GM23338 (cell line): Measurements from ENCODE around the gene ABCB8. TPM values are rescaled to one million over a fixed set of nuclear protein-coding genes. Genes with fewer than 3 reads are reported as not detected.

Experiments
- ATAC-seq: fragments of 200-7000 bp; cut with Tn5 transposase; 3 replicates; pipeline ENCODE4 v1.9.1; 2020
- DNase-seq: peaks from one replicate; pipeline ENCODE4 v3.0.0-alpha.2; 2015; ENCODE audit warnings: low spot score
- H2AFZ ChIP-seq: fragments of 200-600 bp; sonication (generic); 2 replicates; pipeline ENCODE4 v1.8.0; 2016; ENCODE audit warnings: antibody characterized with exemption, mild to moderate bottlenecking, moderate library complexity
- H3F3A ChIP-seq: fragments of 200-600 bp; sonication (generic); replicated peaks from 2 replicates; pipeline ENCODE4 v1.8.0; 2017; ENCODE audit warnings: antibody characterized with exemption, mixed run types, low read depth
- H3K27ac ChIP-seq: fragments of 200-600 bp; sonication (generic); 2 replicates; pipeline ENCODE4 v1.6.1; 2016; ENCODE audit warnings: low read depth
- H3K27me3 ChIP-seq: fragments of 200-600 bp; sonication (generic); 2 replicates; pipeline ENCODE4 v1.8.0; 2016; ENCODE audit warnings: mild to moderate bottlenecking, mixed run types, moderate library complexity; ENCODE audit not compliant: insufficient read depth
- H3K36me3 ChIP-seq: fragments of 200-600 bp; sonication (generic); 2 replicates; pipeline ENCODE4 v1.8.0; 2016; ENCODE audit warnings: mild to moderate bottlenecking; ENCODE audit not compliant: insufficient read depth
- H3K4me1 ChIP-seq: fragments of 200-600 bp; sonication (generic); 2 replicates; pipeline ENCODE4 v1.8.0; 2016; ENCODE audit warnings: mild to moderate bottlenecking, moderate library complexity; ENCODE audit not compliant: insufficient read depth
- H3K4me2 ChIP-seq: fragments of 200-600 bp; sonication (generic); 2 replicates; pipeline ENCODE4 v1.7.1; 2017; ENCODE audit warnings: mixed run types
- H3K4me3 ChIP-seq: fragments of 200-600 bp; sonication (generic); 2 replicates; pipeline ENCODE4 v1.6.1; 2016; ENCODE audit warnings: mixed run types
- H3K79me2 ChIP-seq: fragments of 200-600 bp; sonication (generic); replicated peaks from 2 replicates; pipeline ENCODE4 v1.8.0; 2017; ENCODE audit warnings: mild to moderate bottlenecking; ENCODE audit not compliant: insufficient read depth
- H3K9me2 ChIP-seq: fragments of 200-600 bp; sonication (generic); 2 replicates; pipeline ENCODE4 v1.8.0; 2017; ENCODE audit not compliant: insufficient read depth
- H4K20me1 ChIP-seq: fragments of 200-600 bp; sonication (generic); replicated peaks from 2 replicates; pipeline ENCODE4 v1.8.0; 2017; ENCODE audit warnings: mild to moderate bottlenecking; ENCODE audit not compliant: insufficient read depth
- H3K27ac Mint-ChIP-seq: 2 replicates; pipeline ENCODE4 v1.8.0; 2020; ENCODE audit warnings: inconsistent platforms, mild to moderate bottlenecking, moderate library complexity, mixed read lengths
- H3K27me3 Mint-ChIP-seq: 3 replicates; pipeline ENCODE4 v1.8.0; 2022; ENCODE audit warnings: low read depth, mild to moderate bottlenecking, moderate library complexity, mixed read lengths, inconsistent platforms; ENCODE audit not compliant: insufficient read depth, poor library complexity
- H3K36me3 Mint-ChIP-seq: 3 replicates; pipeline ENCODE4 v1.8.0; 2021; ENCODE audit warnings: low read depth, mild to moderate bottlenecking, inconsistent platforms, moderate library complexity, mixed read lengths
- H3K4me1 Mint-ChIP-seq: 3 replicates; pipeline ENCODE4 v1.8.0; 2020; ENCODE audit warnings: mild to moderate bottlenecking, inconsistent platforms, mixed read lengths
- H3K4me3 Mint-ChIP-seq: 3 replicates; pipeline ENCODE4 v1.8.0; 2021; ENCODE audit warnings: moderate library complexity, mild to moderate bottlenecking, inconsistent platforms, mixed read lengths
- H3K9me3 Mint-ChIP-seq: 3 replicates; pipeline ENCODE4 v1.8.0; 2020; ENCODE audit warnings: moderate library complexity, mild to moderate bottlenecking, inconsistent platforms, mixed read lengths
- CREB1 ChIP-seq: fragments of 250-450 bp; sonication (Bioruptor Pico); IDR thresholded peaks from 2 replicates; pipeline ENCODE4 v1.5.0; 2020; ENCODE audit warnings: low read depth, mild to moderate bottlenecking, moderate library complexity
- EZH2 ChIP-seq: fragments of 200-600 bp; sonication (generic); IDR thresholded peaks from one replicate; pipeline ENCODE4 v1.8.0; 2017; ENCODE audit warnings: antibody characterized with exemption, mild to moderate bottlenecking, low read depth; ENCODE audit not compliant: unreplicated experiment
- EZH2phosphoT487 ChIP-seq: fragments of 200-600 bp; sonication (generic); IDR thresholded peaks from one replicate; pipeline ENCODE4 v1.8.1; 2018; ENCODE audit warnings: antibody characterized with exemption; ENCODE audit not compliant: unreplicated experiment
- JUNB ChIP-seq: IDR thresholded peaks from one replicate; pipeline ENCODE4 v1.6.1; 2016; ENCODE audit warnings: antibody characterized with exemption; ENCODE audit not compliant: unreplicated experiment
- NANOG ChIP-seq: IDR thresholded peaks from 2 replicates; pipeline ENCODE4 v1.6.1; 2016; ENCODE audit warnings: antibody characterized with exemption, borderline replicate concordance
- STAT1 ChIP-seq: IDR thresholded peaks from one replicate; pipeline ENCODE4 v1.6.1; 2016; ENCODE audit warnings: antibody characterized with exemption; ENCODE audit not compliant: unreplicated experiment
- ZNF114 ChIP-seq: fragments of 250-450 bp; sonication (Bioruptor Pico); IDR thresholded peaks from 2 replicates; pipeline ENCODE4 v1.5.0; 2020; ENCODE audit warnings: mild to moderate bottlenecking, moderate library complexity
- ZNF331 ChIP-seq: fragments of 250-450 bp; sonication (Bioruptor Pico); IDR thresholded peaks from 2 replicates; pipeline ENCODE4 v1.5.0; 2020; ENCODE audit warnings: low read depth, mild to moderate bottlenecking, moderate library complexity
- polyA plus RNA-seq: library from polyadenylated mRNA; unstranded; fragments of >200 nt; fragmentation: Nextera tagmentation; extraction: Ambion mirVana; gene quantifications from 2 replicates; pipeline ENCODE4 v1.2.1, GENCODE V29; 2016
- total RNA-seq: library from RNA; depleted of rRNA; stranded (reverse); fragments of >200 nt; shearing (Covaris generic); gene quantifications from 2 replicates; pipeline ENCODE4 v1.2.3, GENCODE V29; 2014
- TF ChIP-seq, protein P1 (sequence below), 2 experiments: fragments of 200-600 bp in 1 of 2; sonication (generic) in 1 of 2; conservative IDR thresholded peaks; 2 replicates each; pipeline versions ENCODE4 v1.5.1 to v1.6.1; 2016 to 2017; ENCODE audit warnings: antibody characterized with exemption in 2 of 2, low read depth in 2 of 2, mild to moderate bottlenecking in 2 of 2, moderate library complexity in 1 of 2
- TF ChIP-seq, protein P2 (sequence below): IDR thresholded peaks from 2 replicates; pipeline ENCODE4 v1.6.1; 2016; ENCODE audit warnings: antibody characterized with exemption
- TF ChIP-seq, protein P3 (sequence below): IDR thresholded peaks from one replicate; pipeline ENCODE4 v1.6.1; 2018; ENCODE audit warnings: antibody characterized with exemption; ENCODE audit not compliant: unreplicated experiment

Gene ABCB8
- total and polyA plus RNA-seq, 2 experiments from 2014 or later: 11.4 to 27.1 TPM

DNA sequence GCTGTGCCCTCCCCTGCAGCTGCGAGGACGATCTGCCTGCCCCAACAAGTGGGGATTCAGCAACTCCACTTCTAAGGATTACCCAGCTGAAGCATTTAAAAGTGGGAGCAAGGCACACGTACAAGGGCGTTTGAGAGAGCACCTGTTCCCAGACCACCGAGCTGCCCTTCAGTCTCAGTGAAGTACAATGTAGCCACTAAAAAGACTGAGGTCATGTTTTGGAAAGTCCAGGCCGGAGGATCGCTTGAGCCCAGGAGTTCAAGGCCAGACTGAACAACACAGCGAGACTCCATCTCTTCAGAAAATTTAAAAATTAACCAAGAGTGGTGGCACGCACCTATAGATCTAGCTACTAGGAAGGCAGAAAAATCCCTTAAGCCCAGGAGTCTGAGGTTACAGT, 22.7 kb upstream of the ABCB8 start:
- no peaks in the 10 kb centered on the region for H3K79me2 ChIP-seq
- H3K4me1 ChIP-seq: peaks cover 14% of the 10 kb centered on the region; the same call in 1 of the 2 replicates
- Mint-ChIP-seq H3K9me3 (no peaks in the 10 kb centered on the region), H3K36me3 (no peaks in the 10 kb centered on the region; the same call in 2 of the 3 replicates), H3K4me1 (peaks cover 19% of the 10 kb centered on the region), H3K27ac (no peak overlapping the region), H3K4me3 (no peak overlapping the region), H3K27me3 (peaks cover 10% of the 10 kb centered on the region)
- 0 out of 2 replicates have a peak, but pooled peaks cover 4% of the 10 kb centered on the region for H3F3A ChIP-seq
- H3K27ac ChIP-seq: no peak overlapping the region
- no peaks in the 10 kb centered on the region for H3K27me3 ChIP-seq
- TF ChIP-seq, protein P1, sequence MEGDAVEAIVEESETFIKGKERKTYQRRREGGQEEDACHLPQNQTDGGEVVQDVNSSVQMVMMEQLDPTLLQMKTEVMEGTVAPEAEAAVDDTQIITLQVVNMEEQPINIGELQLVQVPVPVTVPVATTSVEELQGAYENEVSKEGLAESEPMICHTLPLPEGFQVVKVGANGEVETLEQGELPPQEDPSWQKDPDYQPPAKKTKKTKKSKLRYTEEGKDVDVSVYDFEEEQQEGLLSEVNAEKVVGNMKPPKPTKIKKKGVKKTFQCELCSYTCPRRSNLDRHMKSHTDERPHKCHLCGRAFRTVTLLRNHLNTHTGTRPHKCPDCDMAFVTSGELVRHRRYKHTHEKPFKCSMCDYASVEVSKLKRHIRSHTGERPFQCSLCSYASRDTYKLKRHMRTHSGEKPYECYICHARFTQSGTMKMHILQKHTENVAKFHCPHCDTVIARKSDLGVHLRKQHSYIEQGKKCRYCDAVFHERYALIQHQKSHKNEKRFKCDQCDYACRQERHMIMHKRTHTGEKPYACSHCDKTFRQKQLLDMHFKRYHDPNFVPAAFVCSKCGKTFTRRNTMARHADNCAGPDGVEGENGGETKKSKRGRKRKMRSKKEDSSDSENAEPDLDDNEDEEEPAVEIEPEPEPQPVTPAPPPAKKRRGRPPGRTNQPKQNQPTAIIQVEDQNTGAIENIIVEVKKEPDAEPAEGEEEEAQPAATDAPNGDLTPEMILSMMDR (conservative IDR thresholded peaks at IDR 0.05; ENCODE audit: low read depth in 2 of 2): no peak
- H3K4me3 ChIP-seq: no peak overlapping the region
- H3K36me3 ChIP-seq: no peaks in the 10 kb centered on the region
- ATAC-seq (no peak), DNase-seq (no peak)
- no peak overlapping the region for H3K4me2 ChIP-seq
- H2AFZ ChIP-seq: no peak overlapping the region
- no peaks in the 10 kb centered on the region for H4K20me1 ChIP-seq
- H3K9me2 ChIP-seq: no peaks in the 10 kb centered on the region

DNA sequence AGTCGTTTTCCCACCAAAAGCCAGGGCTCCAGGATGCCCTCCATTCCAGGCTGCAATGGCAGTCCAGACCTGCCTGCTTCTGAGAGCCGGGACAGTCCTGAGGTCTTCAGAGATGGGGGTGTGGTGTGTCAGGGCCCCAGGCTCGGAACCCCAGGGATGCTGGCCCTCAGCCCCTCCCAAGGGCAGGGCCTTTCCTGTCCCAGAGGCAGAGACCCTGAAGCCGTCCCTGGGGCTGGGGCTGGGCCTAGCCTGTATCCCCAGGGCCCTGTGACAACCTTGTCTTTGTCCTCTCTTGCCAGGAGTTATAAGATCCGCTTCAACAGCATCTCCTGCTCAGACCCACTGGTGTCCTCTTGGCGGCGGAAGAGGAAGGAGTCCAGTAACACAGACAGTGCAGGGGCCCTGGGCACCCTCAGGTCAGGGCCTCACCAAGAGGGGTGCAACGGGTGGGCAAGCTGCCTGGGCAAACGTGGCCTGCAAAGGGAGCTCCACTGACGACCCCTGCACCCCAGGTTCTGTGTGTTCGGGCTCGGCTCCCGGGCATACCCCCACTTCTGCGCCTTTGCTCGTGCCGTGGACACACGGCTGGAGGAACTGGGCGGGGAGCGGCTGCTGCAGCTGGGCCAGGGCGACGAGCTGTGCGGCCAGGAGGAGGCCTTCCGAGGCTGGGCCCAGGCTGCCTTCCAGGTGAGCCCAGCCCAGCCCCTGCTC, 21.5 kb upstream of the ABCB8 start:
- H3K27me3 Mint-ChIP-seq: peaks cover 6% of the 10 kb centered on the region
- no peak overlapping the region for H2AFZ ChIP-seq
- no peak for ATAC-seq
- no peak for TF ChIP-seq EZH2phosphoT487
- no peak for TF ChIP-seq JUNB
- TF ChIP-seq ZNF114 (CRISPR knock-in tag): no peak
- TF ChIP-seq, protein P2, sequence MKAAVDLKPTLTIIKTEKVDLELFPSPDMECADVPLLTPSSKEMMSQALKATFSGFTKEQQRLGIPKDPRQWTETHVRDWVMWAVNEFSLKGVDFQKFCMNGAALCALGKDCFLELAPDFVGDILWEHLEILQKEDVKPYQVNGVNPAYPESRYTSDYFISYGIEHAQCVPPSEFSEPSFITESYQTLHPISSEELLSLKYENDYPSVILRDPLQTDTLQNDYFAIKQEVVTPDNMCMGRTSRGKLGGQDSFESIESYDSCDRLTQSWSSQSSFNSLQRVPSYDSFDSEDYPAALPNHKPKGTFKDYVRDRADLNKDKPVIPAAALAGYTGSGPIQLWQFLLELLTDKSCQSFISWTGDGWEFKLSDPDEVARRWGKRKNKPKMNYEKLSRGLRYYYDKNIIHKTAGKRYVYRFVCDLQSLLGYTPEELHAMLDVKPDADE: no peak
- no peak for TF ChIP-seq ZNF331 (CRISPR knock-in tag)
- TF ChIP-seq, protein P1 (conservative IDR thresholded peaks at IDR 0.05; ENCODE audit: low read depth in 2 of 2): no peak
- no peak for TF ChIP-seq EZH2
- no peak for TF ChIP-seq NANOG
- no peak for TF ChIP-seq CREB1 (CRISPR knock-in tag)
- TF ChIP-seq, protein P3, sequence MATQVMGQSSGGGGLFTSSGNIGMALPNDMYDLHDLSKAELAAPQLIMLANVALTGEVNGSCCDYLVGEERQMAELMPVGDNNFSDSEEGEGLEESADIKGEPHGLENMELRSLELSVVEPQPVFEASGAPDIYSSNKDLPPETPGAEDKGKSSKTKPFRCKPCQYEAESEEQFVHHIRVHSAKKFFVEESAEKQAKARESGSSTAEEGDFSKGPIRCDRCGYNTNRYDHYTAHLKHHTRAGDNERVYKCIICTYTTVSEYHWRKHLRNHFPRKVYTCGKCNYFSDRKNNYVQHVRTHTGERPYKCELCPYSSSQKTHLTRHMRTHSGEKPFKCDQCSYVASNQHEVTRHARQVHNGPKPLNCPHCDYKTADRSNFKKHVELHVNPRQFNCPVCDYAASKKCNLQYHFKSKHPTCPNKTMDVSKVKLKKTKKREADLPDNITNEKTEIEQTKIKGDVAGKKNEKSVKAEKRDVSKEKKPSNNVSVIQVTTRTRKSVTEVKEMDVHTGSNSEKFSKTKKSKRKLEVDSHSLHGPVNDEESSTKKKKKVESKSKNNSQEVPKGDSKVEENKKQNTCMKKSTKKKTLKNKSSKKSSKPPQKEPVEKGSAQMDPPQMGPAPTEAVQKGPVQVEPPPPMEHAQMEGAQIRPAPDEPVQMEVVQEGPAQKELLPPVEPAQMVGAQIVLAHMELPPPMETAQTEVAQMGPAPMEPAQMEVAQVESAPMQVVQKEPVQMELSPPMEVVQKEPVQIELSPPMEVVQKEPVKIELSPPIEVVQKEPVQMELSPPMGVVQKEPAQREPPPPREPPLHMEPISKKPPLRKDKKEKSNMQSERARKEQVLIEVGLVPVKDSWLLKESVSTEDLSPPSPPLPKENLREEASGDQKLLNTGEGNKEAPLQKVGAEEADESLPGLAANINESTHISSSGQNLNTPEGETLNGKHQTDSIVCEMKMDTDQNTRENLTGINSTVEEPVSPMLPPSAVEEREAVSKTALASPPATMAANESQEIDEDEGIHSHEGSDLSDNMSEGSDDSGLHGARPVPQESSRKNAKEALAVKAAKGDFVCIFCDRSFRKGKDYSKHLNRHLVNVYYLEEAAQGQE: no peak
- TF ChIP-seq STAT1: no peak

More for the DNA sequence above, 21.5 kb upstream of the ABCB8 start:
- Histone ChIP-seq H4K20me1 (no peaks in the 10 kb centered on the region), H3K27ac (no peak overlapping the region), H3K9me2 (no peaks in the 10 kb centered on the region), H3K27me3 (0 out of 2 replicates have a peak, but pooled peaks cover under 1% of the 10 kb centered on the region), H3K4me2 (no peak overlapping the region), H3K79me2 (no peaks in the 10 kb centered on the region), H3F3A (0 out of 2 replicates have a peak, but pooled peaks cover 4% of the 10 kb centered on the region), H3K4me3 (no peak overlapping the region), H3K4me1 (peaks cover 14% of the 10 kb centered on the region; the same call in 1 of the 2 replicates), H3K36me3 (no peaks in the 10 kb centered on the region)
- H3K4me1 Mint-ChIP-seq: peaks cover 26% of the 10 kb centered on the region
- no peak for DNase-seq
- no peak overlapping the region for H3K4me3 Mint-ChIP-seq
- no peak overlapping the region for H3K27ac Mint-ChIP-seq
- no peaks in the 10 kb centered on the region; the same call in 2 of the 3 replicates for H3K36me3 Mint-ChIP-seq
- H3K9me3 Mint-ChIP-seq: no peaks in the 10 kb centered on the region
